Right lobe of liver (tissue), 6 donors: ENCODE results near the gene PPM1H. TPM values are rescaled to one million over a fixed set of nuclear protein-coding genes. Genes with fewer than 3 reads are reported as not detected.

Source experiments
- ATAC-seq, 4 donors: fragments of 200-7000 bp; cut with Tn5 transposase; one replicate each; pipeline ENCODE4 v1.9.1; 2020; ENCODE audit warnings: mild to moderate bottlenecking in 4 of 4, moderate library complexity in 4 of 4
- DNase-seq, 3 donors: peaks; one replicate each; pipeline ENCODE4 v3.0.0-alpha.2; 2020
- H3K27ac ChIP-seq, 3 donors: fragments of 200-600 bp; one replicate each; pipeline ENCODE4 v1.8.0; 2022
- H3K27me3 ChIP-seq, 2 donors: fragments of 200-600 bp; one replicate each; pipeline ENCODE4 v1.8.0; 2022
- H3K36me3 ChIP-seq, 4 donors: fragments of 200-600 bp; sonication (generic) in 1 of 4; one replicate each; pipeline versions ENCODE4 v1.5.1 to v1.8.0; 2017 to 2022; ENCODE audit warnings: control low read depth in 1 of 4
- H3K4me1 ChIP-seq, 4 donors: fragments of 200-600 bp; sonication (generic) in 1 of 4; one replicate each; pipeline versions ENCODE4 v1.5.1 to v1.8.0; 2017 to 2022; ENCODE audit warnings: control low read depth in 1 of 4
- H3K4me3 ChIP-seq, 3 donors: fragments of 200-600 bp; one replicate each; pipeline ENCODE4 v1.8.0; 2022
- H3K9me3 ChIP-seq, 4 donors: fragments of 200-600 bp; sonication (generic) in 1 of 4; one replicate each; pipeline versions ENCODE4 v1.5.1 to v1.8.0; 2017 to 2022; ENCODE audit warnings: control low read depth in 1 of 4
- CTCF ChIP-seq, 4 donors: fragments of 200-600 bp in 3 of 4; fragments of 450-650 bp in 1 of 4; IDR thresholded peaks; one replicate each; pipeline versions ENCODE4 v1.5.1 to v1.8.0; 2016 to 2022; ENCODE audit warnings: antibody characterized with exemption in 4 of 4, mild to moderate bottlenecking in 2 of 4
- POLR2A ChIP-seq: fragments of 450-650 bp; IDR thresholded peaks from one replicate; pipeline ENCODE4 v1.6.1; 2017; ENCODE audit warnings: antibody characterized with exemption, mild to moderate bottlenecking
- WGBS: methylation state at CpG from one replicate; pipeline ENCODE4 v1.1.6; 2018; ENCODE audit warnings: low coverage, low lambda C conversion rate; ENCODE audit not compliant: insufficient coverage; ENCODE audit errors: missing lambda C conversion rate; 5-methylcytosine and 5-hydroxymethylcytosine counted together
- intact Hi-C, 2 donors: fragments of 100-400 bp; cut with DNase I; formaldehyde crosslinking; loops; one replicate each; pipeline versions ENCODE4 v1.11.2 to v1.14.1; 2022
- total RNA-seq, 6 experiments: library from RNA; depleted of rRNA in 2 of 6; stranded (reverse); fragments of >200 nt in 2 of 6; fragmentation: NEBNext Ultra II Directional in 3 of 6; extraction: Animal tissue kit (Norgen Biotek cat#: 25700) in 3 of 6; gene quantifications; one replicate each; pipeline versions ENCODE4 v1.1.0 to v1.2.4, GENCODE V29; 2016 to 2023
- donor health status: DM: no; HTN: yes; CAD: no.
- donor health status: DM: no; HTN: no; CAD: no.
- donor health status: DM: no; HTN: no; CAD: no.
- donor health status: DM: no; HTN: yes; CAD: no.
- donor health status: DM: no; HTN: yes; CAD: no.

Gene PPM1H
- total RNA-seq, 6 experiments from 2014 or later, result 3.8 to 9.2 (median 6.5) TPM

DNA sequence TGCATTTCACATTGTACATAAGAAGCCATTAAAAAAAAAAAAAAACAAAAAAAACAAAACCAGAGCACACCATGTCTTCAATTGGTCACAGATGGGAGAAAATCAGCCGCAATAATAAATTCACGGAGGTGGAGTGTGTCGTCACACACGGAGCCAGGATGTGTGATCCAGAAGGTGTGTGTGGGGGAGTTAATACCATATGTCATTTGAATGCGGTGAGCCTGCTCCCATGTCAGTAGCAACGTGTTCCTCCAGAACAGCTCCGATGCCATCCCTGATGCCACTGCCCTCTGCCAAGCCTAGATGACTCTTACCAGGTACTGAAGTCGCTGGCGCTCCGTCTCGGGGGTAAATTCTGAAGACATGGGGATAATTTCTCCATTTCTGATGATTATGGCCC is 197.8 kb downstream of the PPM1H start:
- ATAC-seq, result no peak
- H3K9me3 ChIP-seq, result no peaks in the 10 kb centered on the region
- 95% methylated on average over 4 of the region's 11 CpGs for WGBS

GRCh38 chr12:62736596-62736995 is 198.4 kb downstream of the PPM1H start:
- intact Hi-C loops, result no loop called here
- H3K4me3 ChIP-seq, result no peak overlapping the region
- H3K27ac ChIP-seq, result no peak overlapping the region
- DNase-seq (no peak), ATAC-seq (no peak)
- 100% methylated on average over 1 of the region's 2 CpGs for WGBS
- no peaks in the 10 kb centered on the region for H3K4me1 ChIP-seq
- no peaks in the 10 kb centered on the region for H3K27me3 ChIP-seq
- TF ChIP-seq CTCF (IDR thresholded peaks at IDR 0.05), result no peak
- no peak for TF ChIP-seq POLR2A
- H3K36me3 ChIP-seq, result no peaks in the 10 kb centered on the region
- no peaks in the 10 kb centered on the region for H3K9me3 ChIP-seq

More for the DNA sequence above, 197.8 kb downstream of the PPM1H start:
- no peak for TF ChIP-seq CTCF (IDR thresholded peaks at IDR 0.05)
- TF ChIP-seq POLR2A, result no peak
- DNase-seq, result no peak
- H3K27me3 ChIP-seq, result no peaks in the 10 kb centered on the region
- no peak overlapping the region for H3K4me3 ChIP-seq
- H3K4me1 ChIP-seq, result no peaks in the 10 kb centered on the region
- no peak overlapping the region for H3K27ac ChIP-seq
- H3K36me3 ChIP-seq, result no peaks in the 10 kb centered on the region
- intact Hi-C loops, result no loop called here

GRCh38 chr12:62732861-62733427 is 202.0 kb downstream of the PPM1H start:
- ATAC-seq, result peak; percentile 45 to 82 (median 68)
- H3K9me3 ChIP-seq, result no peaks in the 10 kb centered on the region
- H3K36me3 ChIP-seq, result no peaks in the 10 kb centered on the region
- no peak overlapping the region for H3K27ac ChIP-seq
- no peak for DNase-seq
- H3K4me1 ChIP-seq, result no peaks in the 10 kb centered on the region
- TF ChIP-seq CTCF (IDR thresholded peaks at IDR 0.05) (no peak), POLR2A (no peak)
- no peaks in the 10 kb centered on the region for H3K27me3 ChIP-seq
- no peak overlapping the region for H3K4me3 ChIP-seq
- 70% methylated on average over 8 of the region's 8 CpGs for WGBS
- intact Hi-C loops, result no loop called here

- ATAC-seq (peak in 2 of 4 donors; percentile 25 to 32), DNase-seq (no peak)
- WGBS, result 68% methylated on average over 11 of the region's 11 CpGs
- Histone ChIP-seq H3K9me3 (no peaks in the 10 kb centered on the region), H3K27ac (no peak overlapping the region), H3K4me1 (no peaks in the 10 kb centered on the region), H3K4me3 (no peak overlapping the region), H3K36me3 (no peaks in the 10 kb centered on the region), H3K27me3 (no peaks in the 10 kb centered on the region)
- intact Hi-C loops, result no loop called here
- TF ChIP-seq POLR2A (no peak), CTCF (IDR thresholded peaks at IDR 0.05) (no peak)
Observed at GRCh38 chr12:62731055-62731820, 203.7 kb downstream of the PPM1H start.
